Stimulated activated CD8-positive, alpha-beta memory T cell treated with anti-CD3 and anti-CD28 coated beads, Interleukin-15, amount 100 ng/mL, for 1 hour (primary cell): ENCODE data around the gene AK4.

Source experiments
- DNase-seq: peaks from one replicate; pipeline ENCODE4 v3.0.0-alpha.2; 2020; ENCODE audit warnings: low read depth

AK4 gene

GRCh38 chr1:65250826-65251225 lies 102.8 kb downstream of the AK4 start:
- DNase-seq: no peak

- no peak for DNase-seq
Observed at GRCh38 chr1:65253800-65254319, 105.9 kb downstream of the AK4 start.

GRCh38 chr1:65254320-65255034 lies 106.5 kb downstream of the AK4 start:
- DNase-seq: peak; percentile 51

GRCh38 chr1:65255035-65255655 lies 107.1 kb downstream of the AK4 start:
- no peak for DNase-seq

GRCh38 chr1:65255656-65256050 lies 107.7 kb downstream of the AK4 start:
- DNase-seq: no peak

- DNase-seq: no peak
Observed at GRCh38 chr1:65256860-65257708, 109.1 kb downstream of the AK4 start.

GRCh38 chr1:65258106-65258505 lies 110.1 kb downstream of the AK4 start:
- DNase-seq: no peak

GRCh38 chr1:65259816-65260215 lies 111.8 kb downstream of the AK4 start:
- no peak for DNase-seq

- DNase-seq: no peak
Observed at GRCh38 chr1:65260851-65261473, 113.0 kb downstream of the AK4 start.

GRCh38 chr1:65263286-65263685 lies 115.3 kb downstream of the AK4 start:
- no peak for DNase-seq

GRCh38 chr1:65264197-65264929 lies 116.4 kb downstream of the AK4 start:
- DNase-seq: no peak

- no peak for DNase-seq
Observed at GRCh38 chr1:65265296-65265650, 117.3 kb downstream of the AK4 start.

GRCh38 chr1:65265651-65266351 lies 117.8 kb downstream of the AK4 start:
- no peak for DNase-seq

- DNase-seq: no peak
Observed at GRCh38 chr1:65266476-65266875, 118.5 kb downstream of the AK4 start.

GRCh38 chr1:65267271-65267670 lies 119.3 kb downstream of the AK4 start:
- DNase-seq: no peak

- DNase-seq: no peak
Observed at GRCh38 chr1:65267683-65268082, 119.7 kb downstream of the AK4 start.

- DNase-seq: no peak
Observed at GRCh38 chr1:65269612-65270011, 121.6 kb downstream of the AK4 start.

- DNase-seq: no peak
Observed at GRCh38 chr1:65276197-65276939, 128.4 kb downstream of the AK4 start.

GRCh38 chr1:65277605-65278347 lies 129.8 kb downstream of the AK4 start:
- no peak for DNase-seq
